Epithelial cell of proximal tubule (primary cell): ENCODE data around the gene CTDSP2. TPM values are rescaled to one million over a fixed set of nuclear protein-coding genes. Genes with fewer than 3 reads are reported as not detected.
"Not testable (repeated sequence)": the region's sequence is repeated elsewhere in the genome, so short reads cannot be mapped to it uniquely, and the experiment has no call there.

Experiments used
- DNase-seq: peaks from one replicate; pipeline ENCODE4 v3.0.0-alpha.2; 2011; ENCODE audit warnings: low read depth
- H3K4me3 ChIP-seq: 2 replicates; pipeline ENCODE4 v1.5.1; 2011; ENCODE audit warnings: low read depth, mild to moderate bottlenecking, low read length
- CTCF ChIP-seq: conservative IDR thresholded peaks from 2 replicates; pipeline ENCODE4 v1.5.1; 2012; ENCODE audit warnings: low read depth, mild to moderate bottlenecking, low read length
- total RNA-seq: library from RNA; depleted of rRNA; stranded (reverse); fragments of >200 nt; gene quantifications from 2 replicates; pipeline ENCODE4 v1.2.3, GENCODE V29; 2015

The CTDSP2 gene
- total RNA-seq, 1 donor from 2014 or later: 53.1 TPM

GRCh38 chr12:57886542-57886941 is 40.0 kb upstream of the CTDSP2 start:
- H3K4me3 ChIP-seq: no peak overlapping the region
- DNase-seq: no peak
- no peak for TF ChIP-seq CTCF

GRCh38 chr12:57885207-57885606 is 38.7 kb upstream of the CTDSP2 start:
- no peak for TF ChIP-seq CTCF
- no peak for DNase-seq

GRCh38 chr12:57883700-57884099 is 37.2 kb upstream of the CTDSP2 start:
- H3K4me3 ChIP-seq: no peak overlapping the region
- TF ChIP-seq CTCF: no peak
- no peak for DNase-seq

More at GRCh38 chr12:57885207-57885606, 38.7 kb upstream of the CTDSP2 start:
- no peak overlapping the region for H3K4me3 ChIP-seq

GRCh38 chr12:57883057-57883456 is 36.5 kb upstream of the CTDSP2 start:
- no peak overlapping the region for H3K4me3 ChIP-seq
- no peak for TF ChIP-seq CTCF
- no peak for DNase-seq

- H3K4me3 ChIP-seq: no peak overlapping the region
- DNase-seq: no peak
- TF ChIP-seq CTCF: no peak
Measured at GRCh38 chr12:57882575-57882974, 36.0 kb upstream of the CTDSP2 start.

- no peak overlapping the region for H3K4me3 ChIP-seq
- DNase-seq: no peak
- TF ChIP-seq CTCF: no peak
Measured at GRCh38 chr12:57881475-57881874, 34.9 kb upstream of the CTDSP2 start.

GRCh38 chr12:57881035-57881434 is 34.5 kb upstream of the CTDSP2 start:
- DNase-seq, H3K4me3 ChIP-seq: not testable (repeated sequence)

GRCh38 chr12:57877876-57878275 is 31.3 kb upstream of the CTDSP2 start:
- no peak for DNase-seq
- TF ChIP-seq CTCF: no peak
- H3K4me3 ChIP-seq: no peak overlapping the region
